Tibial nerve (tissue), 4 donors: ENCODE measurements around the gene DNAJC5. TPM values are rescaled to one million over a fixed set of nuclear protein-coding genes. Genes with fewer than 3 reads are reported as not detected.

ENCODE experiments used
- DNase-seq, 2 donors: peaks; one replicate each; pipeline ENCODE4 v3.0.0-alpha.2; 2019; ENCODE audit warnings: low spot score in 2 of 2
- H3K27ac ChIP-seq, 4 donors: fragments of 200-600 bp; sonication (generic) in 3 of 4; one replicate each; pipeline ENCODE4 v1.5.1; 2017 to 2019; ENCODE audit warnings: mild to moderate bottlenecking in 1 of 4
- H3K27me3 ChIP-seq, 2 donors: fragments of 200-600 bp; sonication (generic) in 1 of 2; one replicate each; pipeline versions ENCODE4 v1.5.1 to v1.6.0; 2017 to 2019
- H3K36me3 ChIP-seq, 3 donors: fragments of 200-600 bp; sonication (generic); one replicate each; pipeline ENCODE4 v1.5.1; 2018 to 2019
- H3K4me1 ChIP-seq, 4 donors: fragments of 200-600 bp; sonication (generic) in 3 of 4; one replicate each; pipeline ENCODE4 v1.5.1; 2017 to 2019
- H3K4me3 ChIP-seq, 4 donors: fragments of 200-600 bp; sonication (generic) in 3 of 4; one replicate each; pipeline ENCODE4 v1.5.1; 2017 to 2019; ENCODE audit warnings: mild to moderate bottlenecking in 1 of 4, moderate library complexity in 1 of 4
- H3K9me3 ChIP-seq, 4 donors: fragments of 200-600 bp; sonication (generic) in 3 of 4; one replicate each; pipeline ENCODE4 v1.5.1; 2017 to 2019
- EP300 ChIP-seq, 2 donors: sonication (generic); formaldehyde crosslinking; IDR thresholded peaks; one replicate each; pipeline ENCODE4 v1.6.1; 2017; ENCODE audit warnings: antibody characterized with exemption in 2 of 2, mild to moderate bottlenecking in 1 of 2
- POLR2A ChIP-seq, 2 donors: fragments of 450-650 bp; IDR thresholded peaks; one replicate each; pipeline ENCODE4 v1.6.1; 2017; ENCODE audit warnings: antibody characterized with exemption in 2 of 2, mild to moderate bottlenecking in 2 of 2, moderate library complexity in 2 of 2
- WGBS, 2 donors: methylation state at CpG; one replicate each; pipeline ENCODE4 v1.1.5; 2018; 5-methylcytosine and 5-hydroxymethylcytosine counted together
- total RNA-seq, 4 donors: library from RNA; depleted of rRNA; stranded (reverse); fragments of >200 nt; gene quantifications; one replicate each; pipeline ENCODE4 v1.1.0, GENCODE V29; 2016
- TF ChIP-seq, protein P1 (sequence below), 5 experiments: fragments of 200-600 bp in 3 of 5; fragments of 450-650 bp in 2 of 5; sonication (generic) in 3 of 5; IDR thresholded peaks; one replicate each; pipeline ENCODE4 v1.5.1; 2016 to 2019; ENCODE audit warnings: antibody characterized with exemption in 5 of 5, mild to moderate bottlenecking in 3 of 5, moderate library complexity in 2 of 5

Gene DNAJC5
- total RNA-seq, 4 donors from 2014 or later: 30.6 to 40.2 (median 32.1) TPM

DNA sequence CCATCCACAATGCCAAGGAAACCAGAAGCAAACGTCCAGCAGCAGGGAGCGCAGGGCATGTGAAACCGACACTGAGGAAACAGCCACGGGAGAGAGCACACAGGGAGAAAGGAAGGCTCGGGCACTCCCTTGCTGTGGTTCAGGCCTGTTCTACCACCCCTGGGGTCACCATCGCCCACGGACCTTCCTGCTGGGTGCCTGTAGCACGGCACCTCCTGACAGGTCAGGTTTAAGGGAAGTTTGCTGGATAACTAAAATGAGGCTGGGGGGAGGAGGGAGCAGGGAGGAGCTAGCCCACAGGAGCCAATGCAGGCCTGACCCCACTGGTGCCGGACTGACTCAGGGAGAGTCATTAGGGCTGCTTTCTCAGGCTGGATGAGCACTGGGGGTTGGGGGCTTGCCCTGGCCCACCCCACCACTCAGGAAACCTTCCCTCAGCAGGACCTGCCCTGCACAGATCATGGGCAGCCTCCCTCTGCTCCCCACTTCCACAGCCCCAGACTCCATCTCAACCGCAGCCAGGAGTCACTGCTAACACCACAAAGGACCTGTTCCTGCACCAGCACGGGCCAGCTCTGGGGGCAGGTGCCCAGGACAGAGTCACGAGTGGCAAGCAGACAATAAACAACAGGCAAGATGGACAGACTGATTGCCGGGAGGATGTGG is 59.0 kb downstream of the DNAJC5 start:
- Histone ChIP-seq H3K36me3 (peaks cover 0 to 2% (median 0%) of the 10 kb centered on the region in 3 donors), H3K4me3 (no peak overlapping the region), H3K27me3 (no peaks in the 10 kb centered on the region), H3K27ac (peak overlapping the region in 2 of 4 donors; percentile 50 to 96), H3K4me1 (peaks cover 0 to 83% (median 68%) of the 10 kb centered on the region in 4 donors), H3K9me3 (no peaks in the 10 kb centered on the region)
- DNase-seq: no peak
- TF ChIP-seq POLR2A (IDR thresholded peaks at IDR 0.05) (no peak), EP300 (IDR thresholded peaks at IDR 0.05) (no peak)
- TF ChIP-seq, protein P1, sequence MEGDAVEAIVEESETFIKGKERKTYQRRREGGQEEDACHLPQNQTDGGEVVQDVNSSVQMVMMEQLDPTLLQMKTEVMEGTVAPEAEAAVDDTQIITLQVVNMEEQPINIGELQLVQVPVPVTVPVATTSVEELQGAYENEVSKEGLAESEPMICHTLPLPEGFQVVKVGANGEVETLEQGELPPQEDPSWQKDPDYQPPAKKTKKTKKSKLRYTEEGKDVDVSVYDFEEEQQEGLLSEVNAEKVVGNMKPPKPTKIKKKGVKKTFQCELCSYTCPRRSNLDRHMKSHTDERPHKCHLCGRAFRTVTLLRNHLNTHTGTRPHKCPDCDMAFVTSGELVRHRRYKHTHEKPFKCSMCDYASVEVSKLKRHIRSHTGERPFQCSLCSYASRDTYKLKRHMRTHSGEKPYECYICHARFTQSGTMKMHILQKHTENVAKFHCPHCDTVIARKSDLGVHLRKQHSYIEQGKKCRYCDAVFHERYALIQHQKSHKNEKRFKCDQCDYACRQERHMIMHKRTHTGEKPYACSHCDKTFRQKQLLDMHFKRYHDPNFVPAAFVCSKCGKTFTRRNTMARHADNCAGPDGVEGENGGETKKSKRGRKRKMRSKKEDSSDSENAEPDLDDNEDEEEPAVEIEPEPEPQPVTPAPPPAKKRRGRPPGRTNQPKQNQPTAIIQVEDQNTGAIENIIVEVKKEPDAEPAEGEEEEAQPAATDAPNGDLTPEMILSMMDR (IDR thresholded peaks at IDR 0.05): no peak
- 50 to 52% methylated on average over 13 of the region's 13 CpGs for WGBS, 2 donors

DNA sequence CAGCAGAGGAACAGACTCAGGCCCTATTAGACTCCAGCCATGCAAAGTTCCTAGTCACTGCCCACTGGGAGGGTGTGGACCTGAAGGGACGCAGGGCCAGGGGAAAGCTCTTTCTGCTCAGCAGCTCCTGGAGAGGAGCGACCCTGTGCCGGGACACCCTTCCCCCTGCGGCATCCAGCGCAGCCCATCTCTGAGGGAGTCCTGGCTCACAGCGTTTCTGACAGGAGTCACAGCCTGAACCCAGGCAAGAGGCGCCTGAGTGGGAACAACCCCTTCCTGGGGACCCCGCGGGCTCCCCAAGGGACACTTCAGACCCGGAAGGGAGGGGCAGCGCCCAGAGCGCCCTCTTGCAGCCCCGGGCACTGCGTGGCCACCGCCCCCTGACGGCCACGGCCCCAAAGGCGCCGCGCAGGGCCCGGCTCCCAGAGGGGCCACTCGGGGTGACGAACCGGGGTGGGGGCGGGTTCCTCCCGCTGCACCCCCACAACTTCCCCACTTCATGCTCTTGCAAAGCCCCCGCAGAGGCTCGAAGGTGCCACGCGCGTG is 60.4 kb downstream of the DNAJC5 start:
- WGBS, 2 donors: 0% methylated on average over 7 to 18 of the region's 31 CpGs
- Histone ChIP-seq H3K4me1 (peaks cover 0 to 68% (median 54%) of the 10 kb centered on the region in 4 donors), H3K27me3 (no peaks in the 10 kb centered on the region), H3K27ac (peak overlapping the region; percentile 90 to 97 (median 95)), H3K36me3 (peaks cover 0 to 17% (median 0%) of the 10 kb centered on the region in 3 donors), H3K4me3 (peak overlapping the region; percentile 89 to 97 (median 96)), H3K9me3 (no peaks in the 10 kb centered on the region)
- no peak for DNase-seq
- TF ChIP-seq, protein P1 (IDR thresholded peaks at IDR 0.05): peak; percentile 22 to 46 (median 34)
- TF ChIP-seq EP300 (IDR thresholded peaks at IDR 0.05): no peak

DNA sequence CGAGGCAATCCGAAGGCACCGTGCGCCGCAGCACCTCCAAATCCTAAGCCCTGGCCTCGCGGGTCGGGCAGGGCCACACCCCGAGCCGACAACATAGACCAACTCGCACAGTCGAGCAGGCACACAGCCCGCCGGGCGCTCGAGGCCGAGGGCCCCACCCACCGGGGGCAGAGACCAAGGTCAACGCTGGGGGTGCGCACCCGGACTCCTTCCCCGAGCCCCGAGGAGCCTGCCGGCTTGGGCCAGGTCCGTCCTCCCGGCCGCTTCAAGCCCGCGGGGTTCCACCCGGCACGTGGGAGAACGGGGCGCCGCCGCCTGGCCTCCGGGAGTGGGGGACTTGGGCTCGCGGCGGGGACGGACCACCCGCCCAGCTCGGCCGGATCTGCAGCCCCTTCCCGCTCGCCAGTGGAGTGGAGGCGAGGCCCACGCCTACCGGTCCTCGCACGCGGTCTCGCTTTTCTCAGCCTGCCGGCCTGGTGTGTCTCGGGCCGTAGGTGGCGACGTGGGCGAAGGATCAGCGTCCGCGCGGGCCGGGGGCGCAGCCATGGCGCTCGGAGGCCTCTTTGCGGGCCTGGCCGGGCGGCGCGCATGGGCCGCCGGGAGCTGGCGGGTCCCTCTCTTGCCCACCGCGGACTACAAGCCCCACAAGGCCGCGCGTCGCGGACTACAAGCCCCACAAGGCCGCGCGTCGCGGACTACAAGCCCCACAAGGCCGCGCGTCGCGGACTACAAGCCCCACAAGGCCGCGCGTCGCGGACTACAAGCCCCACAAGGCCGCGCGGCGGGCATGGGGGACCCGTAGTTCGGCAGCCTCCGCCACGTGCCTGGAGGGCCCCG is 61.1 kb downstream of the DNAJC5 start, which contains the start of gene UCKL1:
Gene UCKL1 (minus strand): TSS at position 590 of the 837 bp plus-strand sequence. CDS start 44 bp downstream, at position 546.
- peak; percentile 86 to 88 for DNase-seq
- no peaks in the 10 kb centered on the region for H3K9me3 ChIP-seq
- peak within 1 kb of the TSS; percentile 90 to 97 (median 95) for H3K27ac ChIP-seq
- no peaks in the 10 kb centered on the region for H3K27me3 ChIP-seq
- WGBS, 2 donors: 1% methylated on average over 44 to 54 of the region's 105 CpGs
- H3K36me3 ChIP-seq: peaks cover 0 to 24% (median 0%) of the 10 kb centered on the region in 3 donors
- H3K4me1 ChIP-seq: peaks cover 0 to 62% (median 47%) of the 10 kb centered on the region in 4 donors
- H3K4me3 ChIP-seq: peak within 1 kb of the TSS; percentile 89 to 97 (median 96)
- TF ChIP-seq EP300 (IDR thresholded peaks at IDR 0.05) (peak in 1 of 2 donors; percentile 83), POLR2A (IDR thresholded peaks at IDR 0.05) (peak in 1 of 2 donors; percentile 81)
- TF ChIP-seq, protein P1 (IDR thresholded peaks at IDR 0.05): peak in 2 of 5 experiments; percentile 4 to 5

DNA sequence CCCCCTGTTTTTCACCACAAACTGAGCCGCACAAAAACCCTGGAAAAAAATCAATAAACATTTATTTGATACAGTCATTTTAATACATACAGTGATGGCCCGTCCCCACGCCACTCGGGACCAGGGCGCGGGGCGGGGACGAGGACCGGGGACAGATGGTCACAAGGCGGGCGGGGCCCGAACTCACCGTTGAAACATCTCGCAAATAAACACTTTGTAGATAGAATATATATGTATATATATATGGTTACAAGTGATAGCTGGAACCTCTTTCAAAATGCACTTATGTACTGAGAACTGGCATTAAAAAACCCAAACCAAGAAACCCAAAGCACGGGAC is 61.7 kb downstream of the DNAJC5 start:
- no peaks in the 10 kb centered on the region for H3K27me3 ChIP-seq
- peak overlapping the region; percentile 34 to 97 (median 64) for H3K27ac ChIP-seq
- H3K4me3 ChIP-seq: peak overlapping the region; percentile 44 to 97 (median 96)
- peaks cover 0 to 30% (median 0%) of the 10 kb centered on the region in 3 donors for H3K36me3 ChIP-seq
- H3K4me1 ChIP-seq: peaks cover 0 to 56% (median 41%) of the 10 kb centered on the region in 4 donors
- H3K9me3 ChIP-seq: no peaks in the 10 kb centered on the region
- no peak for DNase-seq
- no peak for TF ChIP-seq EP300 (IDR thresholded peaks at IDR 0.05)
- TF ChIP-seq, protein P1 (IDR thresholded peaks at IDR 0.05): no peak
- no peak for TF ChIP-seq POLR2A (IDR thresholded peaks at IDR 0.05)
- WGBS, 2 donors: 0 to 3% methylated on average over 15 of the region's 15 CpGs
